BJ (cell line): ENCODE data around the gene SH3GL3. TPM values are rescaled to one million over a fixed set of nuclear protein-coding genes. Genes with fewer than 3 reads are reported as not detected.

Experiments used
- CTCF ChIA-PET: fragments of 350-600 bp; formaldehyde crosslinking; extraction: SDS; loops from one replicate; lab custom pipeline; 2021; ENCODE audit warnings: antibody characterized with exemption, inconsistent platforms; lab: Yijun Ruan, JAX
- POLR2A ChIA-PET: fragments of 300-600 bp; sonication (Branson Sonifier 250); formaldehyde crosslinking; extraction: SDS; loops from one replicate; lab custom pipeline; 2021; ENCODE audit warnings: antibody characterized with exemption; lab: Charles Lee
- DNase-seq: peaks from one replicate; pipeline ENCODE4 v3.0.0-alpha.2; 2011; ENCODE audit warnings: low read depth
- H3K27me3 ChIP-seq: 2 replicates; pipeline ENCODE4 v1.6.0; 2011; ENCODE audit warnings: low read length; ENCODE audit not compliant: control insufficient read depth, insufficient read depth
- H3K36me3 ChIP-seq: 2 replicates; pipeline ENCODE4 v1.5.1; 2011; ENCODE audit warnings: low read length; ENCODE audit not compliant: control insufficient read depth, insufficient read depth
- H3K4me3 ChIP-seq: 2 replicates; pipeline ENCODE4 v1.5.1; 2011; ENCODE audit warnings: low read depth, mild to moderate bottlenecking, control low read depth, low read length
- CTCF ChIP-seq: IDR thresholded peaks from 2 replicates; pipeline ENCODE4 v1.5.1; 2011; ENCODE audit warnings: low read depth, mild to moderate bottlenecking, control low read depth, inconsistent platforms, low read length, moderate library complexity; ENCODE audit not compliant: insufficient read depth
- polyA plus RNA-seq: library from polyadenylated mRNA; depleted of rRNA; stranded (reverse); fragments of >200 nt; gene quantifications from 2 replicates; pipeline ENCODE4 v1.2.3, GENCODE V29; 2011

The SH3GL3 gene
- polyA plus RNA-seq, 1 experiment = not detected

- Histone ChIP-seq H3K27me3 (no peaks in the 10 kb centered on the region), H3K4me3 (no peak overlapping the region), H3K36me3 (no peaks in the 10 kb centered on the region)
- CTCF ChIA-PET = interaction anchor here (0.8 kb wide), 1 partner anchor 22 kb away, joined by 3 read pairs; no protein-coding TSS in a partner anchor
- POLR2A ChIA-PET = no interaction called here
- DNase-seq = no peak
- no peak for TF ChIP-seq CTCF
Observed at GRCh38 chr15:83510001-83510400, 62.9 kb downstream of the SH3GL3 start.

- no peak for TF ChIP-seq CTCF
- Histone ChIP-seq H3K27me3 (no peaks in the 10 kb centered on the region), H3K36me3 (no peaks in the 10 kb centered on the region), H3K4me3 (no peak overlapping the region)
- DNase-seq = no peak
- ChIA-PET CTCF (no interaction called here), POLR2A (no interaction called here)
Observed at GRCh38 chr15:83512459-83512858, 65.3 kb downstream of the SH3GL3 start.

- no peak overlapping the region for H3K4me3 ChIP-seq
- H3K36me3 ChIP-seq = no peaks in the 10 kb centered on the region
- H3K27me3 ChIP-seq = no peaks in the 10 kb centered on the region
- no peak for TF ChIP-seq CTCF
- no peak for DNase-seq
- ChIA-PET CTCF (no interaction called here), POLR2A (no interaction called here)
Observed at GRCh38 chr15:83514584-83514983, 67.4 kb downstream of the SH3GL3 start.

GRCh38 chr15:83515164-83515563 lies 68.0 kb downstream of the SH3GL3 start:
- no peaks in the 10 kb centered on the region for H3K36me3 ChIP-seq
- POLR2A ChIA-PET = no interaction called here
- H3K4me3 ChIP-seq = no peak overlapping the region
- CTCF ChIA-PET = interaction anchor here (0.8 kb wide), 1 partner anchor 79 kb away, joined by 3 read pairs; no protein-coding TSS in a partner anchor
- no peak for TF ChIP-seq CTCF
- H3K27me3 ChIP-seq = no peaks in the 10 kb centered on the region
- no peak for DNase-seq

GRCh38 chr15:83516935-83517334 lies 69.8 kb downstream of the SH3GL3 start:
- ChIA-PET POLR2A (no interaction called here), CTCF (no interaction called here)
- no peaks in the 10 kb centered on the region for H3K36me3 ChIP-seq
- DNase-seq = no peak
- H3K27me3 ChIP-seq = no peaks in the 10 kb centered on the region; the same call in 1 of the 2 replicates
- no peak for TF ChIP-seq CTCF
- no peak overlapping the region for H3K4me3 ChIP-seq
